K562 (cell line): ENCODE data around the gene PA2G4. TPM values are rescaled to one million over a fixed set of nuclear protein-coding genes. Genes with fewer than 3 reads are reported as not detected.
A peak's percentile ranks its signal among the peaks of the same experiment; 100 is the strongest.

Source experiments
- CSDE1 ChIP-seq, 2 experiments: fragments of 450-650 bp; IDR thresholded peaks; 2 replicates each; pipeline ENCODE4 v1.6.1; 2016; ENCODE audit warnings: mild to moderate bottlenecking in 1 of 2
- FOS ChIP-seq: IDR thresholded peaks from 3 replicates; pipeline ENCODE4 v1.6.1; 2011; ENCODE audit not compliant: insufficient read length; ENCODE audit errors: extremely low read depth
- FOXK2 ChIP-seq, 2 experiments: fragments of 450-650 bp; IDR thresholded peaks in 1 of 2; conservative IDR thresholded peaks in 1 of 2; 2 replicates each; pipeline ENCODE4 v1.6.1; 2016; ENCODE audit warnings: low read depth in 2 of 2, mild to moderate bottlenecking in 1 of 2
- HNRNPL ChIP-seq: fragments of 200-400 bp; formaldehyde crosslinking; IDR thresholded peaks from 2 replicates; pipeline ENCODE4 v1.6.1; 2017; ENCODE audit warnings: low read depth, mild to moderate bottlenecking, low read length
- MYNN ChIP-seq, 2 experiments: sonication (generic); formaldehyde crosslinking in 1 of 2; IDR thresholded peaks; 2 replicates each; pipeline versions ENCODE4 v1.5.0 to v1.6.1; 2016 to 2020; ENCODE audit warnings: antibody characterized with exemption in 1 of 2, missing genetic modification reagents in 1 of 2
- NFXL1 ChIP-seq: fragments of 450-650 bp; formaldehyde crosslinking; IDR thresholded peaks from 2 replicates; pipeline ENCODE4 v1.4.0; 2021; ENCODE audit warnings: mild to moderate bottlenecking
- PHTF2 ChIP-seq: fragments of 250-450 bp; sonication (Bioruptor Pico); IDR thresholded peaks from 2 replicates; pipeline ENCODE4 v1.5.0; 2021; ENCODE audit warnings: mild to moderate bottlenecking
- SIN3A ChIP-seq, 2 experiments: fragments of 150-350 bp in 1 of 2; IDR thresholded peaks; 2 replicates each; pipeline ENCODE4 v1.6.1; 2011 to 2016; ENCODE audit warnings: borderline replicate concordance in 2 of 2, low read depth in 2 of 2, low read length in 2 of 2, mild to moderate bottlenecking in 2 of 2, moderate library complexity in 2 of 2; ENCODE audit not compliant: control insufficient read depth in 1 of 2
- TAF1 ChIP-seq: IDR thresholded peaks from 2 replicates; pipeline ENCODE4 v1.6.1; 2011; ENCODE audit warnings: mild to moderate bottlenecking, low read length, moderate library complexity; ENCODE audit not compliant: insufficient read depth, control insufficient read depth, severe bottlenecking; ENCODE audit errors: extremely low read depth
- ZNF282 ChIP-seq: sonication (generic); formaldehyde crosslinking; IDR thresholded peaks from 2 replicates; pipeline ENCODE4 v1.8.1; 2023; ENCODE audit warnings: missing genetic modification reagents
- ZNF41 ChIP-seq: fragments of 250-450 bp; sonication (Bioruptor Pico); conservative IDR thresholded peaks from 2 replicates; pipeline ENCODE4 v1.4.0; 2020; ENCODE audit warnings: mild to moderate bottlenecking
- polyA plus RNA-seq, 8 experiments: library from polyadenylated mRNA; depleted of rRNA in 4 of 8; stranded (reverse) in 5 of 8; unstranded in 3 of 8; fragments of >200 nt; fragmentation: Nextera tagmentation in 2 of 8; fragmentation: Illumina TruSeq in 1 of 8; extraction: Ambion mirVana in 2 of 8; extraction: Trizol in 1 of 8; gene quantifications; 2 replicates each; pipeline versions ENCODE4 v1.2.1 to v1.2.3, GENCODE V29; 2011 to 2014; ENCODE audit warnings: inconsistent platforms in 1 of 8, missing spikeins in 1 of 8
- total RNA-seq, 7 experiments: library from RNA; depleted of rRNA in 6 of 7; stranded (reverse); fragments of >200 nt in 6 of 7; fragmentation: Illumina TruSeq in 2 of 7; extraction: Trizol in 2 of 7; gene quantifications; 2 replicates each; pipeline versions ENCODE4 v1.2.1 to v1.2.3, GENCODE V29; 2011 to 2021; ENCODE audit warnings: low replicate concordance in 1 of 7
- TF ChIP-seq, protein P1 (sequence below), 2 experiments: fragments of 450-650 bp; IDR thresholded peaks; 2 replicates each; pipeline ENCODE4 v1.6.1; 2016; ENCODE audit warnings: mild to moderate bottlenecking in 2 of 2, borderline replicate concordance in 1 of 2, low read depth in 1 of 2, moderate library complexity in 1 of 2
- TF ChIP-seq, protein P2 (sequence below): sonication (generic); formaldehyde crosslinking; IDR thresholded peaks from 2 replicates; pipeline ENCODE4 v1.8.1; 2022; ENCODE audit warnings: missing genetic modification reagents
- TF ChIP-seq, protein P3 (sequence below), 2 experiments: fragments of 450-650 bp; conservative IDR thresholded peaks; 2 replicates each; pipeline ENCODE4 v1.6.1; 2017; ENCODE audit warnings: mild to moderate bottlenecking in 2 of 2, moderate library complexity in 2 of 2

The PA2G4 gene
- total and polyA plus RNA-seq, 9 of the 15 experiments (the other 6 are each of a cell fraction or from before 2014, with no cell fraction given) = 230 to 925 (median 638) TPM

DNA sequence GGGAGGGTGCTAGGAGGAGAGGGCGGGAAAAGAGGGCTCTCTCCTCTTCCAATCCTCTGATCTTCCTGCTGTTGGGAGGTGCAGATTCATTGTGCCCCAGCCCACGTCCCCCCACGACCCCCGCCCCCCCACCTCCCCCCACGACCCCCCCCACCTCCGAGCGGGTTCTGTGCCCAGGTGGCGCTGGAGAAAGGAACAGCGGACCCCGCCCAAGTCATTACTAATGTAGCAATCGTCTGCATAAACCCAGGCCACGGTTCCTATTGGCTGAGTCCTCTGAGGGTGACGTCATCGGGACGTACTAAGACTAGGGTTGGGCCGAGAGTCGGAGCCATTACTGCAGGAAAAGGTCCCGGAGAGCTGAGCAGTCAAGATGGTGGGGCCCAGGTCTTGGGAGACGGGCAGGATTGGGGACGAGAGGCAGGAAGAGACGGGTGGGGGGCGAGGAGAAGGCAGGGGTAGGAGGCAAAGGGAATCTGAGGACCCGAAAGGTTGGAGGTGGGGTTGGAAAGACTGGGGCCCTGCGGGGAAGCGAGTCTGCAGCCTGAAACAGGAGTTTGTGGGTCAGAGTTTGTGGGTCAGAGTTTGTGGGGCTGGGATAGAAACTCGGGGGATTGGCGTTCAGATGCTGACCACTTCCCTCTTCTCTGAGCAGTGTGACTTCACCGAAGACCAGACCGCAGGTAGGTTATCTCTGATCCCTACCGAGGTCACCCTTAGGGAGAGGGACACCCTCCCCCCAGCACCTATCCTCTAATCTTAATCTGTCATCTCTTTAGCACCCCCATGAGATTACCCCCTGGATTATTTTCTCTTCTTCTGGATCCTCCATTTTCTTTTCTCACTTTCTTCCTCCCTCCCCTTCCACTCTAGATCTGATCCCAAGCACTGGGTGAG, 53.9 kb downstream of the PA2G4 start, which contains the start of gene MYL6 (continued):
- TF ChIP-seq, protein P1, sequence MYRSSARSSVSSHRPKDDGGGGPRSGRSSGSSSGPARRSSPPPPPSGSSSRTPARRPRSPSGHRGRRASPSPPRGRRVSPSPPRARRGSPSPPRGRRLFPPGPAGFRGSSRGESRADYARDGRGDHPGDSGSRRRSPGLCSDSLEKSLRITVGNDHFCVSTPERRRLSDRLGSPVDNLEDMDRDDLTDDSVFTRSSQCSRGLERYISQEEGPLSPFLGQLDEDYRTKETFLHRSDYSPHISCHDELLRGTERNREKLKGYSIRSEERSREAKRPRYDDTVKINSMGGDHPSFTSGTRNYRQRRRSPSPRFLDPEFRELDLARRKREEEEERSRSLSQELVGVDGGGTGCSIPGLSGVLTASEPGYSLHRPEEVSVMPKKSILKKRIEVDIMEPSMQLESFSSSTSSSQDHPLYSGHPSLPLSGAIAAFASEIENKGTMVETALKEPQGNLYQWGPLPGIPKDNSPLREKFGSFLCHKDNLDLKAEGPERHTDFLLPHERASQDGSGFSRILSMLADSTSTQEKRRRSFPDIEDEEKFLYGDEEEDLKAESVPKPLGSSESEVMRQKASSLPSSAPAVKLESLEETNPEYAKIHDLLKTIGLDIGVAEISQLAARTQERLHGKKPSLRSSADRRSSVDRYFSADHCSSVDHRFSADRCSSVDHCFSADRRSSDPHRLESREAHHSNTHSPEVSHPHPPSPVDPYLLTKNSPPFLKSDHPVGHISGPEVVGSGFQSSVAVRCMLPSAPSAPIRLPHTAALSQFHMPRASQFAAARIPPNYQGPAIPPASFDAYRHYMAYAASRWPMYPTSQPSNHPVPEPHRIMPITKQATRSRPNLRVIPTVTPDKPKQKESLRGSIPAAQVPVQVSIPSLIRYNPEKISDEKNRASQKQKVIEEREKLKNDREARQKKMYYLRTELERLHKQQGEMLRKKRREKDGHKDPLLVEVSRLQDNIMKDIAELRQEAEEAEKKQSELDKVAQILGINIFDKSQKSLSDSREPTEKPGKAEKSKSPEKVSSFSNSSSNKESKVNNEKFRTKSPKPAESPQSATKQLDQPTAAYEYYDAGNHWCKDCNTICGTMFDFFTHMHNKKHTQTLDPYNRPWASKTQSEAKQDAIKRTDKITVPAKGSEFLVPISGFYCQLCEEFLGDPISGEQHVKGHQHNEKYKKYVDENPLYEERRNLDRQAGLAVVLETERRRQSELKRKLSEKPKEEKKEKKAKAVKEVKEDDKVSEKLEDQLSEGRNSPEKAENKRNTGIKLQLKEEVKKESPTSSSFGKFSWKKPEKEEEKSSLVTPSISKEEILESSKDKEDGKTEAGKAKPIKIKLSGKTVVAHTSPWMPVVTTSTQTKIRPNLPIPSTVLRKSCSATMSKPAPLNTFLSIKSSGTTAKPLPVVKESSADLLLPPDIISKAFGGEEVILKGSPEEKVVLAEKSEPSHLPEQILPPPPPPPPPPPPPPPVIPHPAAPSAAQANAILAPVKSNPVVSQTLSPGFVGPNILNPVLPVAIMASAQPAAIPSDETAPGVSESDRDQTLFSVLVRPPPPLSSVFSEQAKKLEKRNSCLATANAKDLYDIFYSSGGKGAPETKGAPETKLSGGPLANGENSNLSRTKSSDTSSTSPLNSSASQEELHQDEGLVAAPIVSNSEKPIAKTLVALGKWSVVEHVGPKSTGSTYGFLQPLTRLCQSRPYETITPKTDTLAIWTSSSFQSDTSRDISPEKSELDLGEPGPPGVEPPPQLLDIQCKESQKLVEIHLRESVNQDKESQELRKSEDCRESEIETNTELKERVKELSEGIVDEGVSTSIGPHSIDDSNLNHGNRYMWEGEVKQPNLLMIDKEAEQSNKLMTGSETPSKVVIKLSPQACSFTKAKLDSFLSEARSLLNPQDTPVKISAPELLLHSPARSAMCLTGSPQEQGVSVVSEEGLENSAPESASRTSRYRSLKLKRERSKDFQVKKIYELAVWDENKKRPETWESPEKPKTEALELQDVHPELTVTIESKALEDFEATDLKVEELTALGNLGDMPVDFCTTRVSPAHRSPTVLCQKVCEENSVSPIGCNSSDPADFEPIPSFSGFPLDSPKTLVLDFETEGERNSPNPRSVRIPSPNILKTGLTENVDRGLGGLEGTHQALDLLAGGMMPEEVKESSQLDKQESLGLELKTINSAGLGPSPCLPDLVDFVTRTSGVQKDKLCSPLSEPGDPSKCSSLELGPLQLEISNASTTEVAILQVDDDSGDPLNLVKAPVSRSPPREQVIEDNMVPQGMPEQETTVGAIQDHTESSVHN (IDR thresholded peaks at IDR 0.05; ENCODE audit: borderline replicate concordance in 1 of 2, low read depth in 1 of 2) = peak in 1 of 2 experiments; percentile 24; a peak in 1 of 4 replicates
- TF ChIP-seq HNRNPL = no peak
- peak; percentile 39 for TF ChIP-seq FOS
- TF ChIP-seq TAF1 = peak; percentile 96
- no peak for TF ChIP-seq CSDE1 (IDR thresholded peaks at IDR 0.05)
- TF ChIP-seq PHTF2 = peak; percentile 75; the same call in 1 of the 2 replicates
- 0 out of 2 replicates have a peak, but pooled peaks have one; percentile 16 for TF ChIP-seq MYNN (IDR thresholded peaks at IDR 0.05)
- TF ChIP-seq MYNN (CRISPR knock-in tag; IDR thresholded peaks at IDR 0.05) = no peak
- TF ChIP-seq, protein P2, sequence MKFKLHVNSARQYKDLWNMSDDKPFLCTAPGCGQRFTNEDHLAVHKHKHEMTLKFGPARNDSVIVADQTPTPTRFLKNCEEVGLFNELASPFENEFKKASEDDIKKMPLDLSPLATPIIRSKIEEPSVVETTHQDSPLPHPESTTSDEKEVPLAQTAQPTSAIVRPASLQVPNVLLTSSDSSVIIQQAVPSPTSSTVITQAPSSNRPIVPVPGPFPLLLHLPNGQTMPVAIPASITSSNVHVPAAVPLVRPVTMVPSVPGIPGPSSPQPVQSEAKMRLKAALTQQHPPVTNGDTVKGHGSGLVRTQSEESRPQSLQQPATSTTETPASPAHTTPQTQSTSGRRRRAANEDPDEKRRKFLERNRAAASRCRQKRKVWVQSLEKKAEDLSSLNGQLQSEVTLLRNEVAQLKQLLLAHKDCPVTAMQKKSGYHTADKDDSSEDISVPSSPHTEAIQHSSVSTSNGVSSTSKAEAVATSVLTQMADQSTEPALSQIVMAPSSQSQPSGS = peak; percentile 97
- no peak for TF ChIP-seq ZNF282 (CRISPR knock-in tag)
- peak; percentile 66; the same call in 1 of the 2 replicates for TF ChIP-seq NFXL1 (CRISPR knock-in tag)
- TF ChIP-seq, protein P3, sequence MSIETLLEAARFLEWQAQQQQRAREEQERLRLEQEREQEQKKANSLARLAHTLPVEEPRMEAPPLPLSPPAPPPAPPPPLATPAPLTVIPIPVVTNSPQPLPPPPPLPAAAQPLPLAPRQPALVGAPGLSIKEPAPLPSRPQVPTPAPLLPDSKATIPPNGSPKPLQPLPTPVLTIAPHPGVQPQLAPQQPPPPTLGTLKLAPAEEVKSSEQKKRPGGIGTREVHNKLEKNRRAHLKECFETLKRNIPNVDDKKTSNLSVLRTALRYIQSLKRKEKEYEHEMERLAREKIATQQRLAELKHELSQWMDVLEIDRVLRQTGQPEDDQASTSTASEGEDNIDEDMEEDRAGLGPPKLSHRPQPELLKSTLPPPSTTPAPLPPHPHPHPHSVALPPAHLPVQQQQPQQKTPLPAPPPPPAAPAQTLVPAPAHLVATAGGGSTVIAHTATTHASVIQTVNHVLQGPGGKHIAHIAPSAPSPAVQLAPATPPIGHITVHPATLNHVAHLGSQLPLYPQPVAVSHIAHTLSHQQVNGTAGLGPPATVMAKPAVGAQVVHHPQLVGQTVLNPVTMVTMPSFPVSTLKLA (conservative IDR thresholded peaks at IDR 0.05) = peak in 1 of 2 experiments; percentile 43; a peak in 2 of 4 replicates
- peak in 1 of 2 experiments; percentile 49; a peak in 3 of 4 replicates for TF ChIP-seq FOXK2 (conservative IDR thresholded peaks at IDR 0.05 in 1 of 2, IDR thresholded peaks at IDR 0.05 in 1 of 2; ENCODE audit: low read depth in 2 of 2)
- no peak for TF ChIP-seq ZNF41 (CRISPR knock-in tag)
- TF ChIP-seq SIN3A (IDR thresholded peaks at IDR 0.05; ENCODE audit: borderline replicate concordance in 2 of 2, control insufficient read depth in 1 of 2, low read depth in 2 of 2, low read length in 2 of 2) = peak; percentile 32 to 34; a peak in 1 of 4 replicates
